ENCODE results near the gene APP. TPM values are rescaled to one million over a fixed set of nuclear protein-coding genes. Genes with fewer than 3 reads are reported as not detected.

APP gene
- total RNA-seq, 1 donor from 2014 or later = 358 TPM

DNA sequence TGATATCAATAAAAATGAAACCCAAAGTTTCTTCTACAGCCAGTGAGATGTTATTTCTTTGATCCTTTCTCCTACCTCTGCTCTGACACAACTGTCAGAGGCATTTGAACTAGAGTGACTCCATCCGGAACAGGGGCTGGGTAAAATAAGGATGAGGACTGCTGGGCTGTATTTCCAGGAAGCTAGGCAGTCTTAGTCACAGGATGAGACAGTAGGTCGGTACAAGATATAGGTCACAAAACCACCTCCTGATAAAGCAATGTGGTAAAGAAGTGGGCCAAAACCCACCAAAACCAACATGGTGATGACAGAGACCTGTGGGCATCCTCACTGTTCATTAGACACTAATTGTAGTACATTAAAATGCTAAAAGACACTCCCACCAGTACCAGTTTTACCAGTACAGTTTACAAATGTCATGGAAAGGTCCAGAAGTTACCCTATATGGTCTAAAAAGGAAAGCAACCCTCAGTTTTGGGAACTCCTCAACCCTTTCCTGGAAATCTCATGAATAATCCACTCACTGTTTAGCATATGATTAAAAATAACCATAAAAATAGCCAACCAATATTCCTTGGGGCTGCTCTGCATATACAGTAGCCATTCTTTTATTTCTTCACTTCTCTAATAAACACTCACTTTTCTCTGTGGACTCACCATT, 339.1 kb downstream of the APP start:
- intact Hi-C loops (cut with DNase I) = no loop called here

More for the DNA sequence above, 339.1 kb downstream of the APP start:
- Histone ChIP-seq H3K27ac (no peak overlapping the region), H3K36me3 (no peaks in the 10 kb centered on the region), H3K4me3 (no peak overlapping the region), H3K4me1 (no peaks in the 10 kb centered on the region), H3K27me3 (ENCODE audit: low read depth) (no peaks in the 10 kb centered on the region), H3K9me3 (peaks cover 11% of the 10 kb centered on the region)
- no peak for TF ChIP-seq CTCF (IDR thresholded peaks at IDR 0.05)
- ATAC-seq (no peak), DNase-seq (no peak)
